GM15510 (cell line): Measurements from ENCODE around the gene CLNK.

ENCODE experiments used
- POLR2A ChIP-seq: IDR thresholded peaks from 3 replicates; pipeline ENCODE4 v1.6.1; 2011; ENCODE audit warnings: borderline replicate concordance; ENCODE audit not compliant: insufficient read length; ENCODE audit errors: extremely low read depth

CLNK gene

GRCh38 chr4:10715135-10715534 is 30.6 kb upstream of the CLNK start:
- no peak for TF ChIP-seq POLR2A

GRCh38 chr4:10713591-10713990 is 29.0 kb upstream of the CLNK start:
- TF ChIP-seq POLR2A: no peak

GRCh38 chr4:10706236-10706635 is 21.7 kb upstream of the CLNK start:
- no peak for TF ChIP-seq POLR2A

- no peak for TF ChIP-seq POLR2A
Observed at GRCh38 chr4:10704430-10704810, 19.9 kb upstream of the CLNK start.

GRCh38 chr4:10703766-10704429 is 19.3 kb upstream of the CLNK start:
- no peak for TF ChIP-seq POLR2A

GRCh38 chr4:10703156-10703555 is 18.6 kb upstream of the CLNK start:
- no peak for TF ChIP-seq POLR2A

GRCh38 chr4:10701702-10702460 is 17.3 kb upstream of the CLNK start:
- TF ChIP-seq POLR2A: no peak

- no peak for TF ChIP-seq POLR2A
Observed at GRCh38 chr4:10701161-10701560, 16.6 kb upstream of the CLNK start.

- no peak for TF ChIP-seq POLR2A
Observed at GRCh38 chr4:10698172-10698571, 13.6 kb upstream of the CLNK start.

GRCh38 chr4:10697086-10697485 is 12.5 kb upstream of the CLNK start:
- TF ChIP-seq POLR2A: no peak

GRCh38 chr4:10696253-10696652 is 11.7 kb upstream of the CLNK start:
- no peak for TF ChIP-seq POLR2A

GRCh38 chr4:10694828-10695209 is 10.3 kb upstream of the CLNK start:
- no peak for TF ChIP-seq POLR2A

- TF ChIP-seq POLR2A: no peak
Observed at GRCh38 chr4:10694151-10694827, 9.7 kb upstream of the CLNK start.

GRCh38 chr4:10691651-10692050 is 7.1 kb upstream of the CLNK start:
- no peak for TF ChIP-seq POLR2A

GRCh38 chr4:10690185-10690907 is 5.8 kb upstream of the CLNK start:
- TF ChIP-seq POLR2A: no peak
